ENCODE results near the gene SORCS3. TPM values are rescaled to one million over a fixed set of nuclear protein-coding genes. Genes with fewer than 3 reads are reported as not detected.

The SORCS3 gene
- total RNA-seq, 1 experiment from 2014 or later, result not detected

GRCh38 chr10:105140600-105140999 lies 499.5 kb downstream of the SORCS3 start:
- Histone ChIP-seq H3K79me2 (ENCODE audit: low read length) (no peaks in the 10 kb centered on the region), H3K9me2 (replicated peaks; ENCODE audit: insufficient read depth, low read length) (no peaks in the 10 kb centered on the region), H3K4me3 (ENCODE audit: low read length) (no peak overlapping the region), H3K4me2 (ENCODE audit: low read depth, low read length, poor library complexity, severe bottlenecking) (no peak overlapping the region), H3K9me3 (ENCODE audit: low read length) (0 out of 2 replicates have a peak, but pooled peaks cover 2% of the 10 kb centered on the region), H4K20me1 (ENCODE audit: insufficient read depth, low read depth, low read length) (no peaks in the 10 kb centered on the region), H3K36me3 (ENCODE audit: insufficient read depth, low read length) (no peaks in the 10 kb centered on the region), H3K27me3 (ENCODE audit: low read length) (no peaks in the 10 kb centered on the region), H3K27ac (ENCODE audit: low read length) (no peak overlapping the region), H3K9ac (ENCODE audit: low read length) (no peak overlapping the region), H3K4me1 (ENCODE audit: low read length) (no peaks in the 10 kb centered on the region), H2AFZ (ENCODE audit: low read length) (no peak overlapping the region)
- DNase-seq, result no peak

GRCh38 chr10:105145711-105146110 lies 504.6 kb downstream of the SORCS3 start:
- Histone ChIP-seq H4K20me1 (ENCODE audit: insufficient read depth, low read depth, low read length) (no peaks in the 10 kb centered on the region), H3K4me2 (ENCODE audit: low read depth, low read length, poor library complexity, severe bottlenecking) (no peak overlapping the region), H3K79me2 (ENCODE audit: low read length) (no peaks in the 10 kb centered on the region), H3K9me3 (ENCODE audit: low read length) (peaks cover 3% of the 10 kb centered on the region; the same call in 1 of the 2 replicates), H3K9ac (ENCODE audit: low read length) (no peak overlapping the region), H3K36me3 (ENCODE audit: insufficient read depth, low read length) (no peaks in the 10 kb centered on the region), H3K27ac (ENCODE audit: low read length) (no peak overlapping the region), H3K27me3 (ENCODE audit: low read length) (no peaks in the 10 kb centered on the region), H3K9me2 (replicated peaks; ENCODE audit: insufficient read depth, low read length) (no peaks in the 10 kb centered on the region), H2AFZ (ENCODE audit: low read length) (no peak overlapping the region), H3K4me1 (ENCODE audit: low read length) (no peaks in the 10 kb centered on the region), H3K4me3 (ENCODE audit: low read length) (no peak overlapping the region)
- DNase-seq, result no peak

GRCh38 chr10:105146436-105146835 lies 505.3 kb downstream of the SORCS3 start:
- H2AFZ ChIP-seq (ENCODE audit: low read length), result no peak overlapping the region
- no peak overlapping the region for H3K27ac ChIP-seq (ENCODE audit: low read length)
- H3K36me3 ChIP-seq (ENCODE audit: insufficient read depth, low read length), result no peaks in the 10 kb centered on the region
- DNase-seq, result no peak
- H3K9me3 ChIP-seq (ENCODE audit: low read length), result peaks cover 3% of the 10 kb centered on the region; the same call in 1 of the 2 replicates
- no peaks in the 10 kb centered on the region for H3K79me2 ChIP-seq (ENCODE audit: low read length)
- no peaks in the 10 kb centered on the region for H3K9me2 ChIP-seq (replicated peaks; ENCODE audit: insufficient read depth, low read length)
- H3K4me2 ChIP-seq (ENCODE audit: low read depth, low read length, poor library complexity, severe bottlenecking), result no peak overlapping the region
- H4K20me1 ChIP-seq (ENCODE audit: insufficient read depth, low read depth, low read length), result no peaks in the 10 kb centered on the region
- no peaks in the 10 kb centered on the region for H3K4me1 ChIP-seq (ENCODE audit: low read length)
- no peak overlapping the region for H3K4me3 ChIP-seq (ENCODE audit: low read length)
- H3K9ac ChIP-seq (ENCODE audit: low read length), result no peak overlapping the region
- no peaks in the 10 kb centered on the region for H3K27me3 ChIP-seq (ENCODE audit: low read length)

GRCh38 chr10:105148456-105148855 lies 507.4 kb downstream of the SORCS3 start:
- H3K36me3 ChIP-seq (ENCODE audit: insufficient read depth, low read length), result no peaks in the 10 kb centered on the region
- no peaks in the 10 kb centered on the region for H3K4me1 ChIP-seq (ENCODE audit: low read length)
- no peak overlapping the region for H3K4me2 ChIP-seq (ENCODE audit: low read depth, low read length, poor library complexity, severe bottlenecking)
- DNase-seq, result no peak
- H3K79me2 ChIP-seq (ENCODE audit: low read length), result no peaks in the 10 kb centered on the region
- H3K27ac ChIP-seq (ENCODE audit: low read length), result no peak overlapping the region
- H3K9me2 ChIP-seq (replicated peaks; ENCODE audit: insufficient read depth, low read length), result no peaks in the 10 kb centered on the region
- H3K9ac ChIP-seq (ENCODE audit: low read length), result no peak overlapping the region
- H2AFZ ChIP-seq (ENCODE audit: low read length), result no peak overlapping the region
- no peaks in the 10 kb centered on the region for H3K27me3 ChIP-seq (ENCODE audit: low read length)
- H3K9me3 ChIP-seq (ENCODE audit: low read length), result peaks cover 3% of the 10 kb centered on the region; the same call in 1 of the 2 replicates
- H4K20me1 ChIP-seq (ENCODE audit: insufficient read depth, low read depth, low read length), result no peaks in the 10 kb centered on the region
- H3K4me3 ChIP-seq (ENCODE audit: low read length), result no peak overlapping the region

GRCh38 chr10:105148921-105149320 lies 507.8 kb downstream of the SORCS3 start:
- Histone ChIP-seq H4K20me1 (ENCODE audit: insufficient read depth, low read depth, low read length) (no peaks in the 10 kb centered on the region), H3K36me3 (ENCODE audit: insufficient read depth, low read length) (no peaks in the 10 kb centered on the region), H3K9me3 (ENCODE audit: low read length) (peaks cover 3% of the 10 kb centered on the region; the same call in 1 of the 2 replicates), H3K9ac (ENCODE audit: low read length) (no peak overlapping the region), H2AFZ (ENCODE audit: low read length) (no peak overlapping the region), H3K4me3 (ENCODE audit: low read length) (no peak overlapping the region), H3K9me2 (replicated peaks; ENCODE audit: insufficient read depth, low read length) (no peaks in the 10 kb centered on the region), H3K4me2 (ENCODE audit: low read depth, low read length, poor library complexity, severe bottlenecking) (no peak overlapping the region), H3K27ac (ENCODE audit: low read length) (no peak overlapping the region), H3K27me3 (ENCODE audit: low read length) (no peaks in the 10 kb centered on the region), H3K79me2 (ENCODE audit: low read length) (no peaks in the 10 kb centered on the region), H3K4me1 (ENCODE audit: low read length) (no peaks in the 10 kb centered on the region)
- DNase-seq, result no peak

- H3K27ac ChIP-seq (ENCODE audit: low read length), result no peak overlapping the region
- no peaks in the 10 kb centered on the region for H3K27me3 ChIP-seq (ENCODE audit: low read length)
- H4K20me1 ChIP-seq (ENCODE audit: insufficient read depth, low read depth, low read length), result no peaks in the 10 kb centered on the region
- H3K4me1 ChIP-seq (ENCODE audit: low read length), result no peaks in the 10 kb centered on the region
- no peaks in the 10 kb centered on the region for H3K36me3 ChIP-seq (ENCODE audit: insufficient read depth, low read length)
- no peaks in the 10 kb centered on the region for H3K9me2 ChIP-seq (replicated peaks; ENCODE audit: insufficient read depth, low read length)
- H3K4me2 ChIP-seq (ENCODE audit: low read depth, low read length, poor library complexity, severe bottlenecking), result no peak overlapping the region
- H2AFZ ChIP-seq (ENCODE audit: low read length), result no peak overlapping the region
- H3K9me3 ChIP-seq (ENCODE audit: low read length), result peaks cover 3% of the 10 kb centered on the region; the same call in 1 of the 2 replicates
- H3K4me3 ChIP-seq (ENCODE audit: low read length), result no peak overlapping the region
- no peak for DNase-seq
- H3K9ac ChIP-seq (ENCODE audit: low read length), result no peak overlapping the region
- no peaks in the 10 kb centered on the region for H3K79me2 ChIP-seq (ENCODE audit: low read length)
These were observed 508.3 kb downstream of the SORCS3 start for GRCh38 chr10:105149371-105149891.

- DNase-seq, result no peak
- Histone ChIP-seq H3K27me3 (ENCODE audit: low read length) (no peaks in the 10 kb centered on the region), H3K4me2 (ENCODE audit: low read depth, low read length, poor library complexity, severe bottlenecking) (no peak overlapping the region), H3K36me3 (ENCODE audit: insufficient read depth, low read length) (no peaks in the 10 kb centered on the region), H2AFZ (ENCODE audit: low read length) (no peak overlapping the region), H3K4me1 (ENCODE audit: low read length) (no peaks in the 10 kb centered on the region), H3K4me3 (ENCODE audit: low read length) (no peak overlapping the region), H3K9me3 (ENCODE audit: low read length) (peaks cover 3% of the 10 kb centered on the region; the same call in 1 of the 2 replicates), H3K9me2 (replicated peaks; ENCODE audit: insufficient read depth, low read length) (no peaks in the 10 kb centered on the region), H3K27ac (ENCODE audit: low read length) (no peak overlapping the region), H4K20me1 (ENCODE audit: insufficient read depth, low read depth, low read length) (no peaks in the 10 kb centered on the region), H3K9ac (ENCODE audit: low read length) (no peak overlapping the region), H3K79me2 (ENCODE audit: low read length) (no peaks in the 10 kb centered on the region)
These were observed 509.3 kb downstream of the SORCS3 start for GRCh38 chr10:105150259-105150880.

GRCh38 chr10:105154736-105155135 lies 513.6 kb downstream of the SORCS3 start:
- Histone ChIP-seq H3K4me3 (ENCODE audit: low read length) (no peak overlapping the region), H3K4me1 (ENCODE audit: low read length) (no peaks in the 10 kb centered on the region), H3K9me3 (ENCODE audit: low read length) (no peaks in the 10 kb centered on the region), H3K79me2 (ENCODE audit: low read length) (no peaks in the 10 kb centered on the region), H3K27me3 (ENCODE audit: low read length) (no peaks in the 10 kb centered on the region), H2AFZ (ENCODE audit: low read length) (no peak overlapping the region), H3K9me2 (replicated peaks; ENCODE audit: insufficient read depth, low read length) (no peaks in the 10 kb centered on the region), H3K4me2 (ENCODE audit: low read depth, low read length, poor library complexity, severe bottlenecking) (no peak overlapping the region), H4K20me1 (ENCODE audit: insufficient read depth, low read depth, low read length) (no peaks in the 10 kb centered on the region), H3K36me3 (ENCODE audit: insufficient read depth, low read length) (no peaks in the 10 kb centered on the region), H3K9ac (ENCODE audit: low read length) (no peak overlapping the region), H3K27ac (ENCODE audit: low read length) (no peak overlapping the region)
- DNase-seq, result no peak
